IMR-90 (cell line): ENCODE results near the gene RAB11B. TPM values are rescaled to one million over a fixed set of nuclear protein-coding genes. Genes with fewer than 3 reads are reported as not detected.

Experiments used
- RAD21 ChIP-seq: IDR thresholded peaks from 2 replicates; pipeline ENCODE4 v1.6.1; 2012; ENCODE audit warnings: low read length, improper control_type of control experiment
- polyA plus RNA-seq, 3 experiments: library from polyadenylated mRNA; depleted of rRNA; stranded (reverse); fragments of >200 nt; gene quantifications; 2 replicates each; pipeline ENCODE4 v1.2.3, GENCODE V29; 2012; ENCODE audit warnings: low replicate concordance in 1 of 3
- total RNA-seq: library from RNA; depleted of rRNA; stranded (reverse); fragments of >200 nt; gene quantifications from 2 replicates; pipeline ENCODE4 v1.2.3, GENCODE V29; 2012
- TF ChIP-seq, protein P1 (sequence below): fragments of 150-350 bp; IDR thresholded peaks from 2 replicates; pipeline ENCODE4 v1.6.1; 2016; ENCODE audit warnings: low read depth, mild to moderate bottlenecking, low read length, moderate library complexity, borderline replicate concordance

Gene RAB11B
- total and polyA plus RNA-seq, 2 of the 4 experiments (the other 2 are of a cell fraction): 8.2 to 117 TPM

DNA sequence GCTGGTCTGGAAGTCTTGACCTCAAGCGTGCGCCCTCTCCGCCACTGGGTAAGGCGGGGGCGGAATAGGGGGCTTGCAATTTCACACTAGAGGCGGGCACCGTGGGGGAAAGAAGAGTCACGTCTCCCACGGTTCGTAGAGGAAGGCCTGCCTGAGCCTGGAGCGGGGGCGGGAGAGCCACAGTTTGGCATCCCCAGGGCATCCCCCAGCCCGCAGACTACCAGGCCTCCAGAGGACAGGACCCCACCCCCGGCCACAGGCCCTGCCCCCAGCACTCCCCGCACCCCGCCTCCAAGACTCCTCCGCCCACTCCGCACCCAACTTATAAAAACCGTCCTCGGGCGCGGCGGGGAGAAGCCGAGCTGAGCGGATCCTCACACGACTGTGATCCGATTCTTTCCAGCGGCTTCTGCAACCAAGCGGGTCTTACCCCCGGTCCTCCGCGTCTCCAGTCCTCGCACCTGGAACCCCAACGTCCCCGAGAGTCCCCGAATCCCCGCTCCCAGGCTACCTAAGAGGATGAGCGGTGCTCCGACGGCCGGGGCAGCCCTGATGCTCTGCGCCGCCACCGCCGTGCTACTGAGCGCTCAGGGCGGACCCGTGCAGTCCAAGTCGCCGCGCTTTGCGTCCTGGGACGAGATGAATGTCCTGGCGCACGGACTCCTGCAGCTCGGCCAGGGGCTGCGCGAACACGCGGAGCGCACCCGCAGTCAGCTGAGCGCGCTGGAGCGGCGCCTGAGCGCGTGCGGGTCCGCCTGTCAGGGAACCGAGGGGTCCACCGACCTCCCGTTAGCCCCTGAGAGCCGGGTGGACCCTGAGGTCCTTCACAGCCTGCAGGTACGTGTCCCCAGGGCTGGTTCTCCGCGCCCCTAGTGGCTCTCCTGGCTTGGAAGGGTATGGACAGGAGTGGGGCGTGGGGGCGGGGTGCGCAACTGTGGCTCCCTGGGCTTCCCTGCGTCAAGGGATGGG is 26.1 kb upstream of the RAB11B start, which contains the start of gene ANGPTL4 (continued):
- TF ChIP-seq, protein P1, sequence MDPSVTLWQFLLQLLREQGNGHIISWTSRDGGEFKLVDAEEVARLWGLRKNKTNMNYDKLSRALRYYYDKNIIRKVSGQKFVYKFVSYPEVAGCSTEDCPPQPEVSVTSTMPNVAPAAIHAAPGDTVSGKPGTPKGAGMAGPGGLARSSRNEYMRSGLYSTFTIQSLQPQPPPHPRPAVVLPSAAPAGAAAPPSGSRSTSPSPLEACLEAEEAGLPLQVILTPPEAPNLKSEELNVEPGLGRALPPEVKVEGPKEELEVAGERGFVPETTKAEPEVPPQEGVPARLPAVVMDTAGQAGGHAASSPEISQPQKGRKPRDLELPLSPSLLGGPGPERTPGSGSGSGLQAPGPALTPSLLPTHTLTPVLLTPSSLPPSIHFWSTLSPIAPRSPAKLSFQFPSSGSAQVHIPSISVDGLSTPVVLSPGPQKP: no peak
- no peak for TF ChIP-seq RAD21
